HT-29 (cell line): ENCODE measurements around the gene SMAD6. TPM values are rescaled to one million over a fixed set of nuclear protein-coding genes. Genes with fewer than 3 reads are reported as not detected.

Source experiments
- DNase-seq: peaks from one replicate; pipeline ENCODE4 v3.0.0-alpha.2; 2015; ENCODE audit warnings: low spot score
- total RNA-seq: library from RNA; depleted of rRNA; stranded (reverse); fragments of >200 nt; shearing (Covaris generic); gene quantifications from 2 replicates; pipeline ENCODE4 v1.2.3, GENCODE V29; 2014; rRNA removed

The SMAD6 gene
- 101 and 123 TPM in 2 replicates for total RNA-seq

- DNase-seq = peak; percentile 99
These were observed at the start of gene SMAD6 for GRCh38 chr15:66702035-66702786. SMAD6 (plus strand) TSS chr15:66702236; CDS start chr15:66703259, 1,023 bp downstream.

GRCh38 chr15:66652806-66653205, 49.2 kb upstream of the SMAD6 start:
- DNase-seq = no peak

- no peak for DNase-seq
These were observed 48.6 kb upstream of the SMAD6 start for GRCh38 chr15:66653398-66653797.

- DNase-seq = no peak
These were observed 48.2 kb upstream of the SMAD6 start for GRCh38 chr15:66653852-66654251.

DNA sequence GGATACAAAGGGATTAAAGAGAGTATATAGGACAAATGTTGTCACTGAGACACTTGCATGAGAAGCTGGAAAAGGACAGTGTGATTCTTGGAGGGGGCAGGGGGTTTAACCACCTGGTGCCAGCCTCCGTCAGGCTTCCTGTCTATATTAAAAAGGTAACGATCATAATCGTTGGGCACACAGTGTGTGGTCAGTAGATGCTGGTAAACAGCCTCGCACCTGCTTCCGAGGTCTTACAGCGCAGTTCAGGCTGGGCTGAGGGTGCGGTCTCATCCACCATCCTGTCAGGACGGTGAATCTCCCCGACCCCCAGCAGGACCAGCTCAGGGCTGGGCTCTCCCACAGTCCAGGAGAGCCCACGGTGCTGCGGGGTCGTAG, 47.7 kb upstream of the SMAD6 start:
- no peak for DNase-seq

- no peak for DNase-seq
These were observed 47.2 kb upstream of the SMAD6 start for GRCh38 chr15:66654739-66655375.

GRCh38 chr15:66655511-66655910, 46.5 kb upstream of the SMAD6 start:
- no peak for DNase-seq

GRCh38 chr15:66655997-66656396, 46.0 kb upstream of the SMAD6 start:
- no peak for DNase-seq

DNA sequence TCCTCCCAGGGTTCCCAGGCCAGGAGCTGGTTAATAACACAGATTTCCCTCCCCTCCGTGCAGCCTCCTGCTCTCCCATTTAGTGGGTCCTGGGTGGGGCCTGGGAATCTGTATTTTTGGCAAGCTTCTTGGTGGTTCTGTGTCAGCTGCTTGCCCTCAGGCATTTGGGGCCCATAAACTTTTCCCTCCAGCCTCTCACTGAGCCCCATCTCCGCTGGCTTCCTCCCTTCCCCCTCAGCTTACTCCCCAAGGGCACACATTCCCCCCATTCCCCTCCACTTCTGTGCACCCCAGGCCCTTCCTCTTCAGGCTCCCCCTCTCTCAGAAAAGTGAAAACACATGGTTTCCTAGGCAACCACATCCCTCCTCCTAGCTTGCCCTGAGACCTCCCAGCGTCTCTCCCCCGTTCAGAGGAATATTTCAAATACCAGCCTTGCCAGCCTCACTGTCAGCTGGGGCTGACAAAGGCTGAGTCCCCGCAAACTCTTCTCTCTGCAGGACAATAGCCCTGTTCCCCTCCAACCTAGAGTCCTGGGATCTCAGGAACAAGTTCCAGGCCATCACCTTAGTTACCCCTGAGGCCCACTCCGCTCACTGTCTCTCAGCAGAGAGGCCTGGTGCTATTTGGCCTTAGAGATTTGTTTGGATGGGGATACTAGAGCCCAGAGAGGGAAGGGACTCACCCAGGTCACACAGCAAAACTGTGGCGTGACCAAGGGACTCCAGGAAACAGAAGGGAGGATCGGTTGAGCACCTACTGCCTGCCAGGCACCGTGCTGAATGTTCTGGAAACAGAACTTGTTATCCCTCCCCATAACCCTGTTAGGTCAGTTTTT, 44.6 kb upstream of the SMAD6 start:
- no peak for DNase-seq

DNA sequence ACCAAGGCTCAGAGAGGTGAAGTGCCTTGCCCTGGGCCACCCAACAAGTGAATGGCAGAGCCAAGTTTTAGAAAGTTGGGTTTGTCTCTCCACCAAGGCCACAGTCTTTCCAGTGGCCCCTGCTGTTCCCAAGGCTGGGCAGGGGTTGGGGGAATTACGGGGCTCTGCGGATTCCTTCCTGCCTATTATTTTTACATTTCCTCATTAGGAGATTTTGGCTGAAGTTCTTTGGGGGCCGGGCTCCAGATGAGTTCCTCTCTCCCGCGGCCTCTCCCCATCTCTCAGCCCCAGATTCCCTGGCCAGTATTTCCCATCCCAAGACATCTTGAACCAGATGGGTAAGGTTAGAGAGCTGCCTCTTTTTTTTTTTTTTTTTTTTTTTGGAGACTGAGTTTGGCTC, 44.0 kb upstream of the SMAD6 start:
- no peak for DNase-seq

DNA sequence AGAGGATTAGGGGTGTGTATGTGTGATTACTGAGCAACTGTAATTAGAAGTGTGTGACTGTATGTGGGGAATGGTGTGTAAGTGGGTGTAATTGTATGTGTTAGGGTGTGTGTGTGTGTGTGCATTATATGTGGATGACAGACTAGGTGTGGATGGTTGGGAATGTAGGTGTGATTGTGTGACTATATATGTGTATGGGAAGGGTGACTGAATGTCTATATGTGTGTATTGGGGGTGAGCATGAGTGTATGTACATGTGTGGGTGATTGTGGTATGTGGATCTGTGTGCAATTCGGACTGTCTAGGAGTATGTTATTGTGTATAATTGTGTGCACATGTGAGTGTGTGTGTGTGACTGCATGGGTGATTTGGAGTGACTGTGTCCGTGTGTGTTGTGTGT, 43.2 kb upstream of the SMAD6 start:
- no peak for DNase-seq

DNA sequence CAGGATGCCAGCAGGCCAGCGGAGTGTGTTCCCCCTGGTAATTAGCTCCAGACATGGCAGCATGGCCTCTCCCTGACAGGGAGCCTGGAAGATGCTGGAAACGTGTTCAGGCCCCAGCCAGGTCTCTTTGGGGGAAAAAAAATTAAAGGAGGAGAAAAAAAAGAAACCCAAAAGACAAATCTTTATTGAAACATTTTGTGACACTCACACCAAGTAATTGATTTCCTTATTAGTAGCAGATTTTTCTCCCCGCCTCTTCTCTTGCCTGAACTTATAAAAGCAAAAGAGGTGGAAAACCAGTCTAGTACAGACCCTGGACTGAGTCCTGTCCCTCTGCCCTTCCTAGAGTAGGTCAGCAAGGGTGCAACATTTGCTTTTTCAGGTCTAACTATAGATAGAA, 42.7 kb upstream of the SMAD6 start:
- DNase-seq = no peak

DNA sequence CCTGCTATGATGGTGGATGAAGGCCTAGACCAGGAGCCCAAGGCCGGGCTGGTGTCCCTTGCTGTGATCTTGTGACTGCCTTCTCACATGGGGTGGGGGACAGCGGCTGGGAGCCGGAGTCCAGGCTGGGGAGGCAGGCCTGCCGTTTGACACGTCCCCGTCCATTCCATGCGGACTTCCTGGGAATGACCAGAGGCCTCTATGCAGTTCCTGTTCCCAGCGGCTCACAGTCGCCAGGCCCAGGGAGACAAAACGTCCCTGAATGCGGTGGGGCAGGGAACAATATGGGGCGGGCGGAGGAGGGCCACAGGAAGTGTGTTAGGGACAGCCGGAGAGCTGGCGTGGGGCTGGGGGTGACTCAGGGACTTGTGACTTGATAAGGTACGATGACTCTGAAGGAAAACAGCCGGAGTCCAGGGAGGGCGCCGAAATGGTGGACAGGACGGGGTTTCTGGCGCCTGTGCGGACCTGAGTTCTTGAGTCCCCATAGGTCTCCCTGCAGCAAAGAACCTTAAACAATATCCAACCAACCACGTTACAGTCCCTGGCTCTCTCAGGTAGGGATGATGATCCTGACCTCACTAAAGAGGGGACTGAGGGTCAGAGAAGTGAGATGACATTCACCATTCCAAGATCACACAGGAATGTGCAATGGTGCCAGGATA, 40.5 kb upstream of the SMAD6 start:
- DNase-seq = no peak

DNA sequence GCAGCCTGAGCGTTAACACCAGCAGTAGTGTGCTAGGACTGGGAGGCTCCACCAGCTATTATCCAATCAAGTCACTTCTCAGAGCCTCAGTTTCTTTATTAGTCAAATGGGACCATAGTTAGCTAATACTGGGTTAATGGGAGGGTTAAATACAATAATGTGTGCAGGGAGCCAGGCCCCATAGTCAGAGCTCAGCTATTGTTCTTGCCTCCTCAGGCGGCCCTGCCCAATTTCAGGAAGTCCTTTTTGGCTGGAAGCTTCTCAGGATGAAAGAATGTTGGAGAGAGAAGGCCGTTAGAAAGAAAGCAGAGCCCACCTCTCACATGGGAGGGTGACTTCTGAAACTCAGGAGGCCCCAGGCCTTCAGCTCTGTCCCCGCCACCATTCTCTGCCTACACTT, 39.5 kb upstream of the SMAD6 start:
- DNase-seq = no peak

- no peak for DNase-seq
These were observed 38.4 kb upstream of the SMAD6 start for GRCh38 chr15:66663664-66664063.

- DNase-seq = no peak
These were observed 31.9 kb upstream of the SMAD6 start for GRCh38 chr15:66670175-66670574.

GRCh38 chr15:66670762-66671580, 31.1 kb upstream of the SMAD6 start:
- DNase-seq = peak; percentile 89

DNA sequence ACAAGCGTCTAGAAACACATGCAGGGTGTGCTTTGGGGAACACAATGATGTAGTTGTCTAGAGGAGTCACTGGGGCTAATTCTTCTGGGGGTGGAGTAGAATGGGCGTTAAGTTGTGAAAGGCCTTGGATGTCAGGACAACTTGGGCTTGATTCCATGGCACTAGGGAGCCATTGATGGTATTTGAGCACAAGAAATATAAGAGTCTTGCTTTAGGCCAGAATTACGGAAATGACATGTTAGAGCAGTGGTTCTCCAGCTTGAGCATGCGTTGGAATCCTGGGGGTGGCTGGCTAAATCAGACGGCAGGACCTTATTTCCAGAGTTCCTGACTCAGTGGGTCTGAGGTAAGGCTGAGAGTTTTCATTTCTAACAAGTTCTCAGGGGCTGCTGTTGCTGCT, 29.2 kb upstream of the SMAD6 start:
- DNase-seq = peak; percentile 3

DNA sequence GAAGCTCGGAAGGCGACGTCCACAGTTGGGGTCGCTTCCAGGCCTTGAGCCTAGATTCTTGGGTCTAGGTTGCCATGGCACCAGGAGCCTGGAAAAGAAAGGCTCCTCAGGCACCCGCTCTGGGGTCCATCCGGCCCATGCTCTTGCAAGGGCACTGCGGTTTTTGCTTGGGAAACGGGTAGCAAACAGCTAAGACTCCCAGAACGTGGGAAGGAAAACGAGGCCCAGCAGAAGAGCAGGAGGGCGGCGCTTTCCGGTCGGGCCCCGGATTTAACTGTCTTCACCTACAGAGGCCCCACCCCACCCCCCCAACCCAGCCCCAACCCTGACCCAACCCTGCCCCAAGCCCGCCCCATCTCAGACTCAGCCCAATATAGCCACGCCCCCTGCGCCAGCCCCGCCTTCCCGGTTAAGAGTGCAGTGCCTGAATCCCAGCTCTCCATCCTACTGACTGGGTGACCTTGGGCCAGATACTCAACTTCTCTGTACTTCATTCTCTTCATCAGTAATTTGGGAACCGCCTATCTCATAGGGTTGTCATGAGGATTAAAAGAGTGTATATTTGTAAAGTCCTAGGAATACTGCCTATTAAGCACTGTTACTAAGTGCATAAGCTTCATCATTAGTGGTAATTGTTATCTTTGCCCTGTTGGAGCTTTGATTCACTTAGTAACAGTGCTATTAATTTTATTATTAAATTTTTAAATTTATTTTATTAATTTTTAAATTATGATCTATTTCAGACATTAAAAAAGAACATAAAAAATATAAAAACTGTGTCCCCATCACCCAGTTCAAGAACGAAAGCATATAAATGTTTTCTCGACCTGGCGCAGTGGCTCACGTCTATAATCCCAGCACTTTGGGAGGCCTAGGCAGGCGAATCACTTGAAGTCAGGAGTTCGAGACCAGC, 28.4 kb upstream of the SMAD6 start:
- peak; percentile 73 for DNase-seq

- DNase-seq = no peak
These were observed 27.3 kb upstream of the SMAD6 start for GRCh38 chr15:66674756-66675155.
